Vagina (tissue), 2 donors: ENCODE results near the gene FAM32A. TPM values are rescaled to one million over a fixed set of nuclear protein-coding genes. Genes with fewer than 3 reads are reported as not detected.

ENCODE experiments used
- DNase-seq, 2 donors: peaks; one replicate each; pipeline ENCODE4 v3.0.0-alpha.2; 2017; ENCODE audit errors: extremely low spot score in 2 of 2
- H3K27ac ChIP-seq: fragments of 200-600 bp; sonication (generic); one replicate; pipeline ENCODE4 v1.5.1; 2019
- H3K27me3 ChIP-seq: fragments of 200-600 bp; sonication (generic); one replicate; pipeline ENCODE4 v1.5.1; 2019
- H3K36me3 ChIP-seq, 2 donors: fragments of 200-600 bp; sonication (generic); one replicate each; pipeline ENCODE4 v1.5.1; 2017 to 2019
- H3K4me1 ChIP-seq: fragments of 200-600 bp; sonication (generic); one replicate; pipeline ENCODE4 v1.5.1; 2019
- H3K4me3 ChIP-seq, 2 donors: fragments of 200-600 bp; sonication (generic); 1 replicate in 1 of 2; 2 replicates in 1 of 2; pipeline ENCODE4 v1.5.1; 2016 to 2019
- H3K9me3 ChIP-seq: fragments of 200-600 bp; sonication (generic); one replicate; pipeline ENCODE4 v1.5.1; 2019
- POLR2A ChIP-seq, 2 donors: fragments of 450-650 bp; IDR thresholded peaks; one replicate each; pipeline ENCODE4 v1.6.1; 2017; ENCODE audit warnings: antibody characterized with exemption in 2 of 2, mild to moderate bottlenecking in 2 of 2, moderate library complexity in 2 of 2
- POLR2AphosphoS5 ChIP-seq, 2 donors: sonication (generic); formaldehyde crosslinking; IDR thresholded peaks; one replicate each; pipeline ENCODE4 v1.9.0; 2017; ENCODE audit warnings: antibody characterized with exemption in 2 of 2, mild to moderate bottlenecking in 2 of 2, low read depth in 1 of 2; ENCODE audit not compliant: insufficient read depth in 1 of 2
- intact Hi-C: fragments of 100-400 bp; cut with DNase I; formaldehyde crosslinking; loops from one replicate; pipeline ENCODE4 v1.15.1; 2023
- total RNA-seq: library from RNA; depleted of rRNA; stranded (reverse); fragments of >200 nt; gene quantifications from one replicate; pipeline ENCODE4 v1.2.3, GENCODE V29; 2016
- TF ChIP-seq, protein P1 (sequence below), 3 experiments: fragments of 450-650 bp in 2 of 3; fragments of 200-600 bp in 1 of 3; sonication (generic) in 1 of 3; IDR thresholded peaks; one replicate each; pipeline ENCODE4 v1.5.1; 2017 to 2019; ENCODE audit warnings: antibody characterized with exemption in 3 of 3, mild to moderate bottlenecking in 2 of 3, moderate library complexity in 2 of 3

Gene FAM32A
- total RNA-seq, 1 donor from 2014 or later = 57.2 TPM

DNA sequence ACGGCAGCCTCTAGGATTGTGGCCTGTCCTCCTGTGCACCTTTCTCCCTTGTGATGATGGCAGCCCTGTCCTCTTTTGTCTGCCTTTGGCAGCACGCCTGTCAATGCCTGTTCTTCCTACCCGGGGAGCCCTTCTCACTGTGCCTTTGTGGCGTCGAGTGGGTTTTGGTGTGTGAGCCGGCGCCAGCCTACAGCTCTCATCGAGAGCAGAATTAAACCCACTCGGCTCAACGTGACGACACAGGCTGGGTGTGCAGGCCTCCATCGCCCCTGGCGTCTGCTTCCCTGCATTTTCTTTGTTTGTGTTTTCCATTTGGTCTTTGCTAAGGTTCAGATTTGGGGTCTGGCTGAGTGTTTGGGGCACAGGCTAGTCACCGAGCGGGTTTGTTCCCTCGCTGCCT is 46.9 kb downstream of the FAM32A start:
- TF ChIP-seq POLR2A (IDR thresholded peaks at IDR 0.05) (no peak), POLR2AphosphoS5 (IDR thresholded peaks at IDR 0.05; ENCODE audit: insufficient read depth in 1 of 2, low read depth in 1 of 2) (no peak)
- TF ChIP-seq, protein P1, sequence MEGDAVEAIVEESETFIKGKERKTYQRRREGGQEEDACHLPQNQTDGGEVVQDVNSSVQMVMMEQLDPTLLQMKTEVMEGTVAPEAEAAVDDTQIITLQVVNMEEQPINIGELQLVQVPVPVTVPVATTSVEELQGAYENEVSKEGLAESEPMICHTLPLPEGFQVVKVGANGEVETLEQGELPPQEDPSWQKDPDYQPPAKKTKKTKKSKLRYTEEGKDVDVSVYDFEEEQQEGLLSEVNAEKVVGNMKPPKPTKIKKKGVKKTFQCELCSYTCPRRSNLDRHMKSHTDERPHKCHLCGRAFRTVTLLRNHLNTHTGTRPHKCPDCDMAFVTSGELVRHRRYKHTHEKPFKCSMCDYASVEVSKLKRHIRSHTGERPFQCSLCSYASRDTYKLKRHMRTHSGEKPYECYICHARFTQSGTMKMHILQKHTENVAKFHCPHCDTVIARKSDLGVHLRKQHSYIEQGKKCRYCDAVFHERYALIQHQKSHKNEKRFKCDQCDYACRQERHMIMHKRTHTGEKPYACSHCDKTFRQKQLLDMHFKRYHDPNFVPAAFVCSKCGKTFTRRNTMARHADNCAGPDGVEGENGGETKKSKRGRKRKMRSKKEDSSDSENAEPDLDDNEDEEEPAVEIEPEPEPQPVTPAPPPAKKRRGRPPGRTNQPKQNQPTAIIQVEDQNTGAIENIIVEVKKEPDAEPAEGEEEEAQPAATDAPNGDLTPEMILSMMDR (IDR thresholded peaks at IDR 0.05) = no peak
- no peak overlapping the region for H3K27ac ChIP-seq
- intact Hi-C loops = no loop called here
- H3K27me3 ChIP-seq = no peaks in the 10 kb centered on the region
- DNase-seq = no peak
- H3K36me3 ChIP-seq = peaks cover 0 to 68% of the 10 kb centered on the region in 2 donors
- H3K9me3 ChIP-seq = no peaks in the 10 kb centered on the region
- no peaks in the 10 kb centered on the region for H3K4me1 ChIP-seq
- no peak overlapping the region for H3K4me3 ChIP-seq

DNA sequence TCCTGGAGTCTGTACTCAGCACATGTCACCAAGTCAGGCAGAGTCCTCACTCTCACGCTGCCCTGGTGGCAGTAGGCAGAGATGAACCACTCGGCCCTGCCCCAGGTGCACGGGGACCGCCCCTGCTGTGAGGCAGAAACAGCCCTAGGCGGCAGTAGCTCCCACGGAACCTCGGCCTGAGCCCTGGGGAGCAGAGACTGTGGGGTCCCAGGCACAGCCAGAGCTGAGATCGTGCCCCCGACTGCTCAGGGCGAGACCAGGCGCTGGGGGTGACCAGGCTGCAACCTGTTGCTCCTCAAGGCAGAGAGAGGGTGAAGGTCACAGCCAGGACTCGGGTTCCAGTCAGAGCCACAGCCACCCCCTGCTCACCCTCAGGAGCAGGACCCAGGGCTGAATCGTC is 47.4 kb downstream of the FAM32A start:
- H3K9me3 ChIP-seq = no peaks in the 10 kb centered on the region
- H3K4me1 ChIP-seq = no peaks in the 10 kb centered on the region
- no peak overlapping the region for H3K27ac ChIP-seq
- H3K27me3 ChIP-seq = no peaks in the 10 kb centered on the region
- TF ChIP-seq POLR2A (IDR thresholded peaks at IDR 0.05) = no peak
- TF ChIP-seq POLR2AphosphoS5 (IDR thresholded peaks at IDR 0.05; ENCODE audit: insufficient read depth in 1 of 2, low read depth in 1 of 2) = no peak
- TF ChIP-seq, protein P1 (IDR thresholded peaks at IDR 0.05) = no peak
- H3K36me3 ChIP-seq = peaks cover 0 to 64% of the 10 kb centered on the region in 2 donors
- no peak overlapping the region for H3K4me3 ChIP-seq
- no peak for DNase-seq
- intact Hi-C loops = no loop called here

DNA sequence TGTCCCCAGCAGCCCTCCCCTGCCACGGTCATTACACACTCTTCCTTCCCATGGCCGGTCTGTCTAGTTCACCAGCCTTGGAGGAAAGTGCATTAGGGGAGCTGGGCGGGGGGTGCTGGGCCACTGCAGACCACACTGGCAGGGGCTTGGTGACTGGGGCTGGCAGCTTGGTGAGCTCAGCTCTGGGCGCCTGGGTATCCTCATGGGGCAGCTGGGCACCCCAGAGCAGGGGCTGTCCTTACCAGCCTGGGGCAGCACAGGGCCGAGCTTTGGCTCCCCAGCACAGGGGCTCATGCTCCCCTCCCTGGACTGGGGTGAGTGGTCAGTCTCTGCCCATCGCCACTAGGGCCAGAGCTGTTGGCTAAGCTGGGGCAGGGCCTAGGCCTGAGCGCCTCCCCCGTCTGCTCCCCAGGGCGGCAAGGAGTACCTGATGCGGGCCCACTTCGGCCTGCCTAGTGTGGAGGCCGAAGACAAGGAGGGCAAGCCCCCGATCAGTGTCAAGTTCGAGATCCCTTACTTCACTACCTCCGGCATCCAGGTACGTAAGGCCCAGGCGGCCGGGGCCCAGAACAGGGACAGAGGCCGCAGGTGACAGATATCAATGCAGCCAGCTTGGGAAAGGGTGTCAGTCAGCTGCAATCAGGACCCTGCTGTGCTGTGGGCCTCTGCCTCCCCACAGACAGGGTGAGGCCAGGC is 48.0 kb downstream of the FAM32A start:
- no peak for TF ChIP-seq POLR2A (IDR thresholded peaks at IDR 0.05)
- TF ChIP-seq, protein P1 (IDR thresholded peaks at IDR 0.05) = no peak
- H3K36me3 ChIP-seq = peaks cover 0 to 58% of the 10 kb centered on the region in 2 donors
- no peaks in the 10 kb centered on the region for H3K4me1 ChIP-seq
- no peaks in the 10 kb centered on the region for H3K9me3 ChIP-seq
- H3K27ac ChIP-seq = no peak overlapping the region
- no peak overlapping the region for H3K4me3 ChIP-seq
- DNase-seq = no peak
- H3K27me3 ChIP-seq = no peaks in the 10 kb centered on the region
- intact Hi-C loops = no loop called here

DNA sequence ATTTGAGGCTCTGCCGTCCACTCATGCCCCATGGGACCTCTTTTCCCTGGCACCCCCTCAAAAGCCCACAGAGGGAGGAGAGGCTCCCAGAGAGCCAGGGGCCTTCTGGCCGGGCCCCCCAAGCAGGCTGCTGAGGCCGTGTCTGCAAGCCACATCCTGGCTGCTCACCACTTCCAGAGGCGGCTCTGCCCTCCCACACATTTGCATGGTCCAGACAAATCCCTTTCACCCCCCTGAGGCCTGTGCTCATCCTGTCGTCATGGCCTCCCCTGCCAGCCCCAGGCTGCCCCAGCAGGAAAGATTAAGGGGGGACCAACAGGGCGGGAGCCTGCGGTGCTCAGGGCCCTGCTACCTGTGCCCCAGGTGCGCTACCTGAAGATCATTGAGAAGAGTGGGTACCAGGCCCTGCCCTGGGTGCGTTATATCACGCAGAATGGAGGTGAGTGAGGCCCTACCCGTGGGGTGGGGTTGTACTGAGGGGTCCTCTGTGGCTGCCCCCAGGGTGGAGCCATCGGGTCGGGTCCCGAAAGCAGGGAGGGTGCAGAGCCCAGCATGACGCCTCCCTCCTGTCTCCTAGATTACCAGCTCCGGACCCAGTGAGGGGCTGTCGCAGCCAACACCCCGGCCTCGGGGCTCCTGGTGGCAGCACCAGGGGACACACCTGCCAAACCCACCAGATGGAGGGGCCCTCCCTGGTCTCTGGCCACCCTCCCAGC is 48.8 kb downstream of the FAM32A start:
- no peak overlapping the region for H3K27ac ChIP-seq
- no peaks in the 10 kb centered on the region for H3K9me3 ChIP-seq
- peaks cover 0 to 51% of the 10 kb centered on the region in 2 donors for H3K36me3 ChIP-seq
- no peak overlapping the region for H3K4me3 ChIP-seq
- H3K27me3 ChIP-seq = no peaks in the 10 kb centered on the region
- no peak for DNase-seq
- TF ChIP-seq, protein P1 (IDR thresholded peaks at IDR 0.05) = no peak
- TF ChIP-seq POLR2A (IDR thresholded peaks at IDR 0.05) = no peak
- TF ChIP-seq POLR2AphosphoS5 (IDR thresholded peaks at IDR 0.05; ENCODE audit: insufficient read depth in 1 of 2, low read depth in 1 of 2) = no peak
- intact Hi-C loops = no loop called here
- no peaks in the 10 kb centered on the region for H3K4me1 ChIP-seq
